ENCODE results near the gene S100A6. TPM values are rescaled to one million over a fixed set of nuclear protein-coding genes. Genes with fewer than 3 reads are reported as not detected.

S100A6 gene
- total and polyA plus RNA-seq, 2 donors (not counting 1 experiment from before 2014, with no cell fraction given) = 110 to 213 TPM

- peak overlapping the region; percentile 73 for H2AFZ ChIP-seq (ENCODE audit: insufficient read depth, low read depth, low read length, poor library complexity, severe bottlenecking)
- H3K4me3 ChIP-seq (ENCODE audit: control extremely low read depth in 1 of 5, extremely low read depth in 1 of 5, insufficient read depth in 1 of 5, low read depth in 2 of 5, low read length in 4 of 5) = no peak overlapping the region
- intact Hi-C loops (cut with micrococcal nuclease) = no loop called here
- ChIA-PET CTCF (interaction anchor here (2.5 to 10.9 kb wide), 2 partner anchors 9 to 29 kb away, joined by 15 to 189 read pairs; no protein-coding TSS in a partner anchor), POLR2A (no interaction called here)
- ATAC-seq (ENCODE audit: low read depth) (no peak), DNase-seq (no peak)
- peak overlapping the region; percentile 25 to 46 for H3K27ac ChIP-seq (ENCODE audit: low read length in 2 of 2)
- no peaks in the 10 kb centered on the region for H4K20me1 ChIP-seq (ENCODE audit: control insufficient read depth, insufficient read depth, low read length, poor library complexity, severe bottlenecking)
- no peaks in the 10 kb centered on the region for H3K79me2 ChIP-seq (ENCODE audit: control insufficient read depth, insufficient read depth, low read length)
- peak overlapping the region; percentile 64 for H3K4me2 ChIP-seq (replicated peaks; ENCODE audit: low read depth, low read length, poor library complexity, severe bottlenecking)
- peaks cover 0 to 2% of the 10 kb centered on the region in 2 experiments for H3K36me3 ChIP-seq (replicated peaks in 1 of 2; ENCODE audit: control extremely low read depth in 1 of 2, control insufficient read depth in 1 of 2, extremely low read depth in 1 of 2, insufficient read depth in 2 of 2, low read length in 1 of 2)
- no peak overlapping the region for H3K9ac ChIP-seq (ENCODE audit: low read length)
- no peaks in the 10 kb centered on the region for H3K27me3 ChIP-seq (replicated peaks in 1 of 4; ENCODE audit: control extremely low read depth in 1 of 4, control insufficient read depth in 3 of 4, insufficient read depth in 4 of 4, low read length in 3 of 4)
- H3K9me3 ChIP-seq (ENCODE audit: control extremely low read depth in 1 of 3, control insufficient read depth in 2 of 3, insufficient read depth in 1 of 3, low read length in 2 of 3) = peaks cover 0 to 12% (median 0%) of the 10 kb centered on the region in 3 donors
- TF ChIP-seq EZH2 (IDR thresholded peaks at IDR 0.05; ENCODE audit: borderline replicate concordance, insufficient read depth, low read depth, low read length, poor library complexity, severe bottlenecking) = no peak
- no peak for TF ChIP-seq CTCF (IDR thresholded peaks at IDR 0.05)
- H3K4me1 ChIP-seq (ENCODE audit: control insufficient read depth in 2 of 2, insufficient read depth in 2 of 2, low read length in 2 of 2) = peaks cover 40 to 47% of the 10 kb centered on the region in 2 donors
- Mint-ChIP-seq H3K27me3 (no peaks in the 10 kb centered on the region), H3K4me3 (no peak overlapping the region), H3K4me1 (peaks cover 57% of the 10 kb centered on the region), H3K9me3 (ENCODE audit: insufficient read depth) (no peaks in the 10 kb centered on the region), H3K27ac (peak overlapping the region; percentile 92)
- WGBS (ENCODE audit: insufficient coverage) = 81% methylated on average over 8 of the region's 13 CpGs
Measured at GRCh38 chr1:153541641-153542590, 6.1 kb upstream of the S100A6 start.
